Measurements from ENCODE around the gene SH3BP5. TPM values are rescaled to one million over a fixed set of nuclear protein-coding genes. Genes with fewer than 3 reads are reported as not detected.
A peak's percentile ranks its signal among the peaks of the same experiment; 100 is the strongest.
"Not testable (repeated sequence)": the region's sequence is repeated elsewhere in the genome, so short reads cannot be mapped to it uniquely, and the experiment has no call there.

Gene SH3BP5
- total RNA-seq: 7.7 and 12.9 TPM in 2 replicates

GRCh38 chr3:15332405-15333098 is at the start of gene SH3BP5:
SH3BP5 (minus strand) TSS chr3:15332586; CDS start chr3:15332408, 178 bp downstream.
- DNase-seq (ENCODE audit: low read depth): no peak

GRCh38 chr3:15380980-15381890 is 48.8 kb upstream of the SH3BP5 start:
- no peak for DNase-seq (ENCODE audit: low read depth)

- DNase-seq (ENCODE audit: low read depth): peak; percentile 90
Observed at GRCh38 chr3:15377961-15378791, 45.8 kb upstream of the SH3BP5 start.

- DNase-seq (ENCODE audit: low read depth): no peak
Observed at GRCh38 chr3:15375461-15376000, 43.1 kb upstream of the SH3BP5 start.

GRCh38 chr3:15372918-15373317 is 40.5 kb upstream of the SH3BP5 start:
- DNase-seq (ENCODE audit: low read depth): no peak

- no peak for DNase-seq (ENCODE audit: low read depth)
Observed at GRCh38 chr3:15368561-15369135, 36.3 kb upstream of the SH3BP5 start.

- DNase-seq (ENCODE audit: low read depth): no peak
Observed at GRCh38 chr3:15367059-15367458, 34.7 kb upstream of the SH3BP5 start.

GRCh38 chr3:15364078-15364477 is 31.7 kb upstream of the SH3BP5 start:
- DNase-seq (ENCODE audit: low read depth): peak; percentile 8

GRCh38 chr3:15361494-15362214 is 29.3 kb upstream of the SH3BP5 start:
- DNase-seq (ENCODE audit: low read depth): peak; percentile 59

- no peak for DNase-seq (ENCODE audit: low read depth)
Observed at GRCh38 chr3:15360788-15361493, 28.6 kb upstream of the SH3BP5 start.

GRCh38 chr3:15359677-15360397 is 27.5 kb upstream of the SH3BP5 start:
- no peak for DNase-seq (ENCODE audit: low read depth)

GRCh38 chr3:15356651-15357061 is 24.3 kb upstream of the SH3BP5 start:
- not testable (repeated sequence) for DNase-seq (ENCODE audit: low read depth)

GRCh38 chr3:15356176-15356575 is 23.8 kb upstream of the SH3BP5 start:
- no peak for DNase-seq (ENCODE audit: low read depth)

GRCh38 chr3:15355086-15355485 is 22.7 kb upstream of the SH3BP5 start:
- no peak for DNase-seq (ENCODE audit: low read depth)

- DNase-seq (ENCODE audit: low read depth): no peak
Observed at GRCh38 chr3:15354485-15354884, 22.1 kb upstream of the SH3BP5 start.

GRCh38 chr3:15350141-15350540 is 17.8 kb upstream of the SH3BP5 start:
- no peak for DNase-seq (ENCODE audit: low read depth)

- not testable (repeated sequence) for DNase-seq (ENCODE audit: low read depth)
Observed at GRCh38 chr3:15349438-15349837, 17.1 kb upstream of the SH3BP5 start.

- no peak for DNase-seq (ENCODE audit: low read depth)
Observed at GRCh38 chr3:15348246-15348645, 15.9 kb upstream of the SH3BP5 start.

- no peak for DNase-seq (ENCODE audit: low read depth)
Observed at GRCh38 chr3:15347737-15348110, 15.3 kb upstream of the SH3BP5 start.
